T-helper 17 cell (primary cell): ENCODE measurements around the gene ROR1. TPM values are rescaled to one million over a fixed set of nuclear protein-coding genes. Genes with fewer than 3 reads are reported as not detected.

Experiments used
- ATAC-seq: fragments of 150-1000 bp; cut with Tn5 transposase; 2 replicates; pipeline ENCODE4 v1.10.0; 2021; ENCODE audit warnings: mild to moderate bottlenecking, moderate library complexity
- DNase-seq, 3 donors: peaks; one replicate each; pipeline versions ENCODE4 v3.0.0 to v3.0.0-alpha.2; 2020 to 2021
- H3K9me3 ChIP-seq: one replicate; pipeline ENCODE4 v1.7.0; 2013; ENCODE audit warnings: low read length, mild to moderate bottlenecking; ENCODE audit not compliant: control insufficient read depth, poor library complexity, severe bottlenecking
- H3K27ac Mint-ChIP-seq: one replicate; pipeline ENCODE4 v1.8.0; 2022; ENCODE audit warnings: mild to moderate bottlenecking, moderate library complexity, mixed read lengths
- H3K27me3 Mint-ChIP-seq: one replicate; pipeline ENCODE4 v1.8.0; 2022; ENCODE audit warnings: mixed read lengths
- H3K36me3 Mint-ChIP-seq: one replicate; pipeline ENCODE4 v1.8.0; 2022; ENCODE audit warnings: low read depth, mixed read lengths
- H3K4me1 Mint-ChIP-seq: one replicate; pipeline ENCODE4 v1.8.0; 2022; ENCODE audit warnings: mild to moderate bottlenecking, mixed read lengths
- H3K4me3 Mint-ChIP-seq: one replicate; pipeline ENCODE4 v1.8.0; 2022; ENCODE audit warnings: mild to moderate bottlenecking, moderate library complexity, mixed read lengths
- total RNA-seq, 4 donors: library from RNA in 2 of 4; stranded (reverse) in 2 of 4; gene quantifications; one replicate each; pipeline ENCODE4 v1.2.3 and lab custom pipeline; 2022 to 2026

ROR1 gene
- total RNA-seq, 2 donors from 2014 or later: not detected

DNA sequence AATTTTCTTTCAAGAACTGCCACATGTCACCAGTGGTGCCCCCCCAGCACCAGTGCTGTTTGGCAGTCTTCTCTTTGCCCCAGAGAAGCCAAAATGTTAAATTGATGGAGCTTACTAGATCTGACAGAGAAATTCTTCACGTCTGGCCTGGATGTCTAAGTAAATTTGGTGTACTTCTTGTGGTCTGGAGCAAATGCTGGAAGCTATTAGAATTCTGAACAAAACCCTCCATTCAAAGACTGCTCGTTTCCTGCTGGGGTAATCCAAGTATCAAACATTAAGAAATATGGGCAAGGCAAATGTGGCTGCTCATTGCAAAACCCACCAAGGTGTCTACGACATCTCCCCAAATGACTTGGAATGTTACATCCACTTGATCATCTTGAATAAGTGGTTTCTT lies 92.3 kb downstream of the ROR1 start:
- H3K36me3 Mint-ChIP-seq: no peaks in the 10 kb centered on the region
- H3K27me3 Mint-ChIP-seq: peaks cover 25% of the 10 kb centered on the region
- DNase-seq (no peak), ATAC-seq (no peak)
- no peaks in the 10 kb centered on the region for H3K4me1 Mint-ChIP-seq
- no peak overlapping the region for H3K27ac Mint-ChIP-seq
- H3K9me3 ChIP-seq: no peaks in the 10 kb centered on the region
- H3K4me3 Mint-ChIP-seq: no peak overlapping the region

DNA sequence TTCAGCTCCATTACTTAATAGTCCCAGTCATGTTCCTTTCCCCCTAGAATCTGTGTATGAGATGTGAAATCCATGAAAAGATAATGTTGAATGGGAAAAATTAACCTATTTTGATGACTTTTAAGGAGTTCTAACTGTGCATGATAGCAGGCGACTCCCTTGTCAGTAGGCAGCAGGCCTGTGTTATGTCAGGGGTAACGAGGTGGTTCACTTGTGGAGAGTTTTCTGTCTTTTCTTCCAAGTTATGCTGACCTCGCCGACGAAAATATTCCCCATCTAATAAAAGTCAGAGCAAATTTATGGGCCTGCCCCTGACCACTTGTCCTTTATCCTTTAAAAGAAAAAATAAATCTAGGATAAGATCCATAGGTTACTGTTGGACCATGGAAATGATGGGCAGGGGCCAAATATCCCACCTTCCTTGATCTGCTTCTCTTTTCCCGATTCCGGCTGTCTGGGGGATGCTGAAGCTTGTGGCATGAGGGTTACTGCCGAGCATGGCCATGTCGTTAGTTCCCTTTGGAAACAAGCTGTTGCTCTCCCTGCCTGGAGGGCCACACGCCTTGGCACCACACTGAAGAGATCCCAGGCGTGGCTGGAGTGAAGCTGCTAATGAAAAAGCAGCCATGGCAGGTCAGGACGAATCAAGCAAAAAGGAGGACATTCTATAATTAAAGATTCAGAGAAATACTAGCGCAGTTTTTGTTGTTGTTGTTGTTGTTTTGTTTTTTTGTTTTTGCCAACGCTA lies 93.8 kb downstream of the ROR1 start:
- no peaks in the 10 kb centered on the region for H3K9me3 ChIP-seq
- no peak overlapping the region for H3K4me3 Mint-ChIP-seq
- DNase-seq (no peak), ATAC-seq (no peak)
- no peaks in the 10 kb centered on the region for H3K36me3 Mint-ChIP-seq
- no peaks in the 10 kb centered on the region for H3K4me1 Mint-ChIP-seq
- H3K27ac Mint-ChIP-seq: no peak overlapping the region
- H3K27me3 Mint-ChIP-seq: peaks cover 27% of the 10 kb centered on the region

DNA sequence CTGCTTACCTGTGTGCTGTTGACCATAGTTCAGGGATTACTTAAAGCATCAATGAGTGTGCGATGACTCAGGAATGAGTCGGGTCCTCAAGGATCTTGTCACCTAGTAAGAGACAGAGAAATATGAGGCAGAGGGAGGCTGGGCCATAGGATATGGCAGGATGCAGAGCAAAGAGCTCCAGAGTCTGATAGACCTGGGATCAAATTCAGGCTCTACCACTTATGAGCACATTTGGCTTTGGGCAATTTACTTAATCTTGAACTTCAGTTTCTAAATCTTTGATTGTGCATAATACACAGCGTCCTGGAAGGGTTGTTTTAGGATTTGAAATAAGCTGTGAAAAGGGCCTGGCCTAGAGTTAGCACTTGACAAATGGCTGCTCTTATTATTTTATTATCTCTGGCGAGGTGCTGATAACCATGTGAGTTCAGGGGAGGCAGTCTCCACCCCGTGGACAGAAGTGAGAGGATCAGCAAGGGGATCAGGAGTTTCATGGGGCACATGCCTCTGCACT lies 94.5 kb downstream of the ROR1 start:
- Mint-ChIP-seq H3K27ac (no peak overlapping the region), H3K36me3 (no peaks in the 10 kb centered on the region), H3K4me3 (no peak overlapping the region), H3K4me1 (no peaks in the 10 kb centered on the region), H3K27me3 (peaks cover 27% of the 10 kb centered on the region)
- H3K9me3 ChIP-seq: no peaks in the 10 kb centered on the region
- ATAC-seq (no peak), DNase-seq (no peak)

DNA sequence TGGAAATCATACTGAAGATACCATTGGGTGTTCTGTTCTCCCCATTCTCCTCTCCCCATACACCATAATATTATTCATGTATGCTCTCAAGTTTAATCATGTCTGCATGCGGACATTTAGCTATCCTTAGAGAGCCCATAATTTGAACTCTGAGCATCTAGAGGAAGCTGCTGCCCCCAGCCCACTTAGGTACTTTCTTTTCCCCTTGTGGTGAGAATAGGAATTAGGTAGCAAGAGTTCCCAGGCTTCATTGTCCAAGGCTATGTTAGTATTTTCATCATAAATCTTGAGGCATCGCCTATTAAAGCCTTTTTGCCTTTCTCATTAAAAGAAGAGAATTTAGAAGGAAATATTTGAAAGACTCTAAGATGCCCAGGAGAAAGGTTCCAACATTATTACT lies 96.3 kb downstream of the ROR1 start:
- no peaks in the 10 kb centered on the region for H3K36me3 Mint-ChIP-seq
- no peak overlapping the region for H3K27ac Mint-ChIP-seq
- no peaks in the 10 kb centered on the region for H3K4me1 Mint-ChIP-seq
- no peaks in the 10 kb centered on the region for H3K9me3 ChIP-seq
- ATAC-seq (no peak), DNase-seq (no peak)
- peaks cover 27% of the 10 kb centered on the region for H3K27me3 Mint-ChIP-seq
- no peak overlapping the region for H3K4me3 Mint-ChIP-seq

DNA sequence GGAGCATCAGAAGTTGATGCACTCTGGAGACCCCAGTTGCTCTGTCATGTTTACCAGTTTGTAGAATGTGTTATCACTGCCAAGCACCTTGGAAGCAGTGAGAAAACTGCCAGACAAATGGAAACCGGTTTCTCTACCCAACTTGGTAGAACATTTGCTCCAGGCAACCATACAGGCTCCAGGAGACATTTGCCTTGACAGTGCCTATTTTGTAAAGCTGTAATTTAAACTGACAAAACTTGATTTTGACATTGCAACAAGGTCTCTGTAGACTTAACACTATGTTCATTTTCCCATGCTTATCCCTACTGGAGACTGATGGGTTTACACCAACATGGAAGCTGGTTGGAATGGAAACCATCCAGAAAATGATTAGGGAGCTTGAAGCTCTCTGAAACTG lies 97.6 kb downstream of the ROR1 start:
- no peak overlapping the region for H3K27ac Mint-ChIP-seq
- H3K27me3 Mint-ChIP-seq: peaks cover 31% of the 10 kb centered on the region
- no peaks in the 10 kb centered on the region for H3K9me3 ChIP-seq
- no peak overlapping the region for H3K4me3 Mint-ChIP-seq
- DNase-seq (no peak), ATAC-seq (no peak)
- no peaks in the 10 kb centered on the region for H3K4me1 Mint-ChIP-seq
- no peaks in the 10 kb centered on the region for H3K36me3 Mint-ChIP-seq

DNA sequence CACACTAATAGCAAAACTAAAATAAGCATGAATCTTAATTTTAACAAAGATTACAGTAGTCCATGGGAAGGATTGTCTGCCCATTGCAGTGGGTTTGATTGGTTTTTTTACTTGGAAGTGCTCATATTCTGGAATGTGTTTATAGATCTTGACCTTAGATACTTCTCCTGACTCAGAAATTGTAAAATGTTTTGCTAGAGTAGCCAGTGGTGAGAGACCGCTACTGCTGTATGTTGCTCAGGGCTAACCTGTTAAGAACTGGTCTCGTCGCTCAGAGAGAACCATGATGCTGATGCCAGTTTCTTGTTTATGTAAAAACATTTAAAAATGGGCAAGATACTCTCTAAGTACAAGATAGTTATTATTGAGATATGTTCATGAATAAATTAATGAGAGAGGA lies 99.9 kb downstream of the ROR1 start:
- H3K9me3 ChIP-seq: no peaks in the 10 kb centered on the region
- no peak for DNase-seq
- Mint-ChIP-seq H3K4me3 (no peak overlapping the region), H3K36me3 (no peaks in the 10 kb centered on the region), H3K27me3 (peaks cover 35% of the 10 kb centered on the region), H3K27ac (no peak overlapping the region), H3K4me1 (no peaks in the 10 kb centered on the region)
- ATAC-seq: no peak

DNA sequence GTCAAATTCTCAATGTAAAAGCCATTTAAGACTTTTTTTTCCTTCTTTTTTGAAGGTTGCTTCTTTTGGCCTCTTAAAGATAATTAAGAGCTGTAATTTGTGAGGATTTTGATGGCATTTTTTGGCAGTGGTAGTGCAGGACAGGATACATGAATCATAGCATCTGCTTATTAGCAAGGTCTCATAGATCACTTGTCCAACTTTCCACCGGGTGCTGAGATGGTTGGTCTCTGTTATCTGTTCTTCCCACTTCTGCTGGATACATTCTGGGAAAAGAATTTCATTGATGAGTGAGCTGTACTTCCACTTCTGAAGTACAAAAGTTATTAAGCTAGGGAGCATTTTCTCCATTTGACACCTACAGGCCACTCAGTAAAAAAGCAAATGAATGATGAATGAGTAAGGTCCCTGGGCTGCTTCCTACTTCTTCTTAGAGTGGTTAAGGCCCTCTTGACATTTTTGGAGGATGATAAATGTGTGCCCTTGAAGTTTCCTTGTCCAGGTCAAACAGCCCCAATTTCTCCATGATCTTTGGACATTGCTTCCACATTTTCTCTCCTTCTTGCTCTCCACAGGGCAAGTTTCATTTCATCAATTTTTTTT lies 100.6 kb downstream of the ROR1 start:
- no peaks in the 10 kb centered on the region for H3K9me3 ChIP-seq
- DNase-seq: no peak
- Mint-ChIP-seq H3K36me3 (no peaks in the 10 kb centered on the region), H3K4me3 (no peak overlapping the region), H3K4me1 (no peaks in the 10 kb centered on the region), H3K27ac (no peak overlapping the region), H3K27me3 (peaks cover 39% of the 10 kb centered on the region)
- no peak for ATAC-seq

DNA sequence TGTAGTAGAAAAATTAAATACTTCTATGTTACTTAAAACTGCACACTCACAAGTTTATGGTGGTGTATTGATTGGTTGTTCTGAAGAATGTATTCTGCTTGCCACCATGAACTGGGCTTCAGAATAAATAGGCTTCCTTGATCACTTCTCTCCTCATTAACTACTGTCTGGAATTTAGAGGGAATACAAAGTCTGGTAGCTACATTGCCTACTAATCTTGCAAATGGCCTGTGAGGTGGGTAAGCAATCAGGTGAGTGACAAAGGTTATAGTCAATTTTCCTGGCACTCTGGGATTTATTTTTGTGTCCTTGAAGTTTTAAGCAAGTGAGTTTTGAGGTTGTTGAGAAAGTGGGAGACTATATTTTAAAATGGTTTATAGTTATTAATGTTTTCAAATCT lies 101.8 kb downstream of the ROR1 start:
- peaks cover 43% of the 10 kb centered on the region for H3K27me3 Mint-ChIP-seq
- ATAC-seq (no peak), DNase-seq (no peak)
- no peak overlapping the region for H3K27ac Mint-ChIP-seq
- peaks cover 2% of the 10 kb centered on the region for H3K9me3 ChIP-seq
- H3K4me3 Mint-ChIP-seq: no peak overlapping the region
- no peaks in the 10 kb centered on the region for H3K36me3 Mint-ChIP-seq
- H3K4me1 Mint-ChIP-seq: no peaks in the 10 kb centered on the region

DNA sequence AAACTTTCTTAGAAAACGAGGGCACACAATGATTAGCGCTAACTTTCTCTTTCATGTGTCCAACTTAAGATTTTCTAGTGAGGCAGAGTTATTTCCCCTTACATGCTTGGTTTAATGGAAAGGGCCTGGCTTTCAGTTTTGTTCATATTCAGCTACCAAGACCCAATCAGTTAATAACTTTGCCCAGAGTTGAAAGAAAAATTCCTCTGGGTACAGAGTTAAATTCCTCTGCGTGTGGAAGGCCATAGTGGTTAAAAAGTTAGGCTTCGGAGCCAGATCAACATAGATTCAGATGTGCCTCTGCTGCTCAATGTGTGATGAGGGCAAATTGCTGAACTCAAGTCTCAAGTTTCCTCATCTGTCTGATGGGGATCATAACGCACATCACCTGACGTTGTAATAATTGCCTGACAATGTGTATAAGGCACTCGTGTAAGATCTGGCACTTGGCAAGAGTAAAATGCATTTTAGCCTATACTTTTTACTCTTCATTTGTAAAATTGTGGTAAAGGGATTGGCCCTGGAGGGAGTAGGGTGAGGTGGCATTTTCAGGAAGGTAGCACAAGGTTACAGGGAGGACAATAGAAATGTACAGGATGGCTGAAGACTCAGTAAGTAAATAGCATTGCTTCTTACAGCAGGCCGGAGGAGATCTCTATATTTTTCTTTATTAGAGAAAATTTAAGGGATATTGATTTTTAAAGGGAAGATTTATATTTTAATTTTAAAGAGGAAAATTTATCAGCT lies 103.4 kb downstream of the ROR1 start:
- no peak for DNase-seq
- Mint-ChIP-seq H3K36me3 (no peaks in the 10 kb centered on the region), H3K27me3 (peaks cover 36% of the 10 kb centered on the region), H3K4me3 (no peak overlapping the region), H3K4me1 (no peaks in the 10 kb centered on the region), H3K27ac (no peak overlapping the region)
- H3K9me3 ChIP-seq: peaks cover 2% of the 10 kb centered on the region
- ATAC-seq: no peak

DNA sequence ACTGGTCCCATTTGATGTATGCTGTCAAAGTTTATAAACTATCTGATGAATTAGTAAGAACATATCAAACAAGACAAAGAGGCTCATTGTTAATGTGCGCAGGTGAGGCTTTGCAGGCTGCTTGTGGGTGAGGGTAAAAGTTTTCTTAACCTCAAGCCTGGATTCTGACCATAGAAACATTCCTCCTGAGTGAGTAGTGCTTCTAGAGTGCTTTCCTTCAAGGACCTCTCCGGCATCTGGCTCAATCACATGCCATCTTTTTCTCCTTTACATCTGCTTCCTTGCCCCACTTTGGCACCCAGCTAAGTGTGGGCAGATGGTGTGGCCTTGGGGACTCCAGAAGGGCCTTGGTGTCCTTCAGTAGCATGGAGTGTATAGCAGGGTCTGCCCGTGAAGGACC lies 104.0 kb downstream of the ROR1 start:
- ATAC-seq (no peak), DNase-seq (no peak)
- Mint-ChIP-seq H3K27ac (no peak overlapping the region), H3K36me3 (no peaks in the 10 kb centered on the region), H3K4me1 (no peaks in the 10 kb centered on the region), H3K27me3 (peaks cover 36% of the 10 kb centered on the region), H3K4me3 (no peak overlapping the region)
- peaks cover 2% of the 10 kb centered on the region for H3K9me3 ChIP-seq

DNA sequence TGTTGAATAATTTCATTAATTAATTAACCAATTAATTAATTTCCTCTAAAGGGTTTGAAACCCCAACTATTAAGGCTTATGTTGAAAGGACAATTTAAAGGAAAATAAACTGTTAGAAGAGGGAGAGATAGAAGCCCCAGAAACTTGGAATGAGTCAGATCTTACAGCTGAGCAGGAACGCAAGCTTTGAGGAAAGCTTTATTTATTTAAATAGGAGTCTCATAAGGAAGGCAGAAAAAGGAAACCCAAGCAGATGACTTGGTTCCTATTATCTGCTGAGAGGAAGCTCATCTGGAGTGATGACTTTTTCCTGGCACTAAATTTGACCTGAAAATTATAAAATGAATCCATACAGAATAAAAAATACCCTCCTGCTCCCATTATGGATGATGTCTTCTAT lies 105.1 kb downstream of the ROR1 start:
- Mint-ChIP-seq H3K4me1 (no peaks in the 10 kb centered on the region), H3K27ac (no peak overlapping the region), H3K36me3 (no peaks in the 10 kb centered on the region), H3K4me3 (no peak overlapping the region), H3K27me3 (peaks cover 36% of the 10 kb centered on the region)
- DNase-seq (no peak), ATAC-seq (no peak)
- peaks cover 2% of the 10 kb centered on the region for H3K9me3 ChIP-seq

DNA sequence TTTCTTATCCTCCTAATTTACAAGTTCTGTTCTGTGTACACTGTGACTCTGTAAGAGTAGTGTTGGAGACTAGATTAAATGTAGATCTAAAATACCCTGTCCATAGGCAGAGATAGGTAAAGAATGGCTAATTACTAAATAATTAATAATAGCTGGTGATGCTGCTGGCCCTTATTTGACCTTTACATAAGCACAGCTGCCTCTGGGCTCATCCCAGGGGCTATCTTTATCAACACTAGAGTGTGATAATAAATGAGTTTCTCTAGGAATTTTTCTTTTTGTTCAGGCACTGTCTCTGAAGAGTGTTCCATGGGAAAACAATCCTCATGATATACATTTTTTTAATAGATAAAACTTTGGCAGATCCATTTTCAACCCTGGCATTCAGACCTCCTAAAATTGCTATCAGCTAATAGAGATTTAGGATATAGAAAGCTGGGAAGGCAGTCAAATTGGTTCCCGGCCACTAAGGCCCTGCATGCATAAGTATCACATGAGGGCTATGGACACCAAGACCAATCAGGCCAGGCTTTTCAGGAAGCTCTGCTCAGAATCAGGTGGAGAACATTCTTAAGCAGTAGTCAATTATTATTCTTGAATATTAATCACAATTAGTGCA lies 107.2 kb downstream of the ROR1 start:
- Mint-ChIP-seq H3K36me3 (no peaks in the 10 kb centered on the region), H3K27me3 (peaks cover 36% of the 10 kb centered on the region), H3K4me1 (no peaks in the 10 kb centered on the region), H3K27ac (no peak overlapping the region), H3K4me3 (no peak overlapping the region)
- DNase-seq (no peak), ATAC-seq (no peak)
- peaks cover 2% of the 10 kb centered on the region for H3K9me3 ChIP-seq

DNA sequence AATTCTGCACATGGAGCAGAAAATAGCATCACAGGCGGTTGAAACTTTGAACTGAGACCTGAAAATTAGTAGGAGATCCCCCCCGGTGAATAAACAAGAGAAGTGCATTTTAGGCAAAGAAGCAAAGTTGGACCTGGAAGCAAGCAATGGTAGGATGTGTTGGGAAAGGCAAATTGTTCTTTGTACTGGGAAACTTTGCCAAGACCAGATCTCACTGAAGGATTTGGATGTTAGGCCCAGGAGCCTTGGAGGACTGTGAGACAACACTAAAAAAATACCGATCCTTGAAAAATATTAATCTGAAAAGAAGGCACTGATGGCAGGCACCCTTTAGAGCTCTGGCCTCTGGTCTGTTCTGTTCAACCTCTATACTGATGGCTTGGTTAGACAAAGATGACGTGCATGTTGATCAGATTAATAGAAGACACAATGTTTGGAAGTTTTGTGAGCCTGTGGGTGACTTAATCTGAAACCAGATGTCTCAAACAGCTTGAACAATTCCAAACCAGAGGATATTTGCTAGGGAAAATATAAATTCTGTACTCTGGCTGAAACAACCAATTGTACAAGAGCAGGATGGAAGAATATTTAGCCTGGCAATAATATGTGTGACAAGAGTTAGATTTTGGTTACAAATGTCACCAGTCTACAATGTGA lies 108.4 kb downstream of the ROR1 start:
- Mint-ChIP-seq H3K4me1 (no peaks in the 10 kb centered on the region), H3K36me3 (no peaks in the 10 kb centered on the region), H3K4me3 (no peak overlapping the region), H3K27ac (no peak overlapping the region), H3K27me3 (peaks cover 25% of the 10 kb centered on the region)
- peaks cover 2% of the 10 kb centered on the region for H3K9me3 ChIP-seq
- ATAC-seq (no peak), DNase-seq (no peak)
